ENCODE measurements around the gene DCC. TPM values are rescaled to one million over a fixed set of nuclear protein-coding genes. Genes with fewer than 3 reads are reported as not detected.

The DCC gene
- total RNA-seq, 1 donor from 2014 or later, result not detected

- TF ChIP-seq, protein P1, sequence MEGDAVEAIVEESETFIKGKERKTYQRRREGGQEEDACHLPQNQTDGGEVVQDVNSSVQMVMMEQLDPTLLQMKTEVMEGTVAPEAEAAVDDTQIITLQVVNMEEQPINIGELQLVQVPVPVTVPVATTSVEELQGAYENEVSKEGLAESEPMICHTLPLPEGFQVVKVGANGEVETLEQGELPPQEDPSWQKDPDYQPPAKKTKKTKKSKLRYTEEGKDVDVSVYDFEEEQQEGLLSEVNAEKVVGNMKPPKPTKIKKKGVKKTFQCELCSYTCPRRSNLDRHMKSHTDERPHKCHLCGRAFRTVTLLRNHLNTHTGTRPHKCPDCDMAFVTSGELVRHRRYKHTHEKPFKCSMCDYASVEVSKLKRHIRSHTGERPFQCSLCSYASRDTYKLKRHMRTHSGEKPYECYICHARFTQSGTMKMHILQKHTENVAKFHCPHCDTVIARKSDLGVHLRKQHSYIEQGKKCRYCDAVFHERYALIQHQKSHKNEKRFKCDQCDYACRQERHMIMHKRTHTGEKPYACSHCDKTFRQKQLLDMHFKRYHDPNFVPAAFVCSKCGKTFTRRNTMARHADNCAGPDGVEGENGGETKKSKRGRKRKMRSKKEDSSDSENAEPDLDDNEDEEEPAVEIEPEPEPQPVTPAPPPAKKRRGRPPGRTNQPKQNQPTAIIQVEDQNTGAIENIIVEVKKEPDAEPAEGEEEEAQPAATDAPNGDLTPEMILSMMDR (conservative IDR thresholded peaks at IDR 0.05; ENCODE audit: low read depth, low read length), result no peak
- no peak overlapping the region for H3K4me3 ChIP-seq (ENCODE audit: low read depth, low read length)
- DNase-seq (ENCODE audit: low read depth), result no peak
These were observed 102.7 kb downstream of the DCC start for GRCh38 chr18:52442686-52443085.

DNA sequence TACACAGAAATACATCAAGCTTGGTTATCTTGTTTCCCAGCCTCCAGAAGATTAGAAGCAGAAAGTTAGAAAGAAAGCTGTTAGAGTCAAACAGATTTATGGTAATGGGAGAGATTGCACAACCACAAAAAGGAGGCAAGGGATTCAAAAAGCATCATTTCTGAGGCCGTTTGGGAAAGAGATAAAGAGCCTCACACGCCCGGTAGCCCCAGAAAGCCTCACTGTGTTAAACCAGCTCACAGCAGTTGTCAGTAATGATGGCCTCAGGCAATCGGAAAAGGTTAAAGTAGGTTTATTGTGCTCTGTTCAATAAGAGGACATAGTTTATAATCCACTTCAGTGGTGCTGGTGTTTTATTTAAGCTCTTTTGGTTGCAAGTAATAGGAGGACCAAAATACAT, 111.3 kb downstream of the DCC start:
- TF ChIP-seq, protein P1 (conservative IDR thresholded peaks at IDR 0.05; ENCODE audit: low read depth, low read length), result no peak
- H3K4me3 ChIP-seq (ENCODE audit: low read depth, low read length), result no peak overlapping the region

DNA sequence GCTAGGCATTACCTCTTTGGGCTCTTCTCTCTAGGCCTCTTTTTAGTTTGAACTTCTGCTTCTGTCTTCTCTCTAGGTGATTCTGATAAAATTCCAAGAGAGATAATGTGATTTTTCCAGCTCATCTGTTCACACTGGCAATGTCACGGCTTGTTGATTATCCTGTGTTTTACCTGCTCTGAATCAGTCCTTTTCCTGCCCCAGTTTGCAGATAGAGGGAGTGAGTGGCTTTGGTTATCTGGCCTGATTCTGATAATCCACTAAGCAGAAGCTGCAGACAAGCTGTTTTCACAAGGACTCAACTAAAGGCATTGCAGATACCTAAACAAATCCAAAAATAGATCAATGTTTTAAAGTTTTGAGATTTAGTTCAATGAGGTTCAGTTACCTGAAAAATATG, 111.9 kb downstream of the DCC start:
- TF ChIP-seq, protein P1 (conservative IDR thresholded peaks at IDR 0.05; ENCODE audit: low read depth, low read length), result no peak
- DNase-seq (ENCODE audit: low read depth), result no peak
- H3K4me3 ChIP-seq (ENCODE audit: low read depth, low read length), result no peak overlapping the region

More for the DNA sequence above, 111.3 kb downstream of the DCC start:
- no peak for DNase-seq (ENCODE audit: low read depth)

- TF ChIP-seq, protein P1 (conservative IDR thresholded peaks at IDR 0.05; ENCODE audit: low read depth, low read length), result no peak
- no peak for DNase-seq (ENCODE audit: low read depth)
- H3K4me3 ChIP-seq (ENCODE audit: low read depth, low read length), result no peak overlapping the region
These were observed 112.4 kb downstream of the DCC start for GRCh38 chr18:52452427-52452826.

GRCh38 chr18:52459890-52460289, 119.9 kb downstream of the DCC start:
- H3K4me3 ChIP-seq (ENCODE audit: low read depth, low read length), result no peak overlapping the region
- no peak for DNase-seq (ENCODE audit: low read depth)
- TF ChIP-seq, protein P1 (conservative IDR thresholded peaks at IDR 0.05; ENCODE audit: low read depth, low read length), result no peak

DNA sequence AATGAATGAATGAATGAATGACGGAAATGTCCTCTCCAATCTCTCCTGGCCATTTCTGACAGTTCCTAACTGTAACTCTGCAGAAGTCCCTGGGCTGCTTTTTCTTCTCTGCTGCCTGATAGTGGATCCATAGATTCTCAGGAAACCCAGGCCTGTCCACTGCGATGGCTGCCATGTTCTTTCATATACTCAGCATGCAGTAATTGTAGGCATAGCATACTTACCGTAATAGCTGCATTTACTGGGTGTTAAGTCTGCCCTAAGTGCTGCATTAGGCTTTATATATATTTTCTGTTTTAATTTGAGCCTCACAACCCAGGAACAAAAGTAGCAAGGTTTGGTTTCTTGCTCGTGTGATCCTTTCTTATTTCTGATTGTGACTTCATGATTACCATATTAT, 122.9 kb downstream of the DCC start:
- no peak for DNase-seq (ENCODE audit: low read depth)
- H3K4me3 ChIP-seq (ENCODE audit: low read depth, low read length), result no peak overlapping the region
- TF ChIP-seq, protein P1 (conservative IDR thresholded peaks at IDR 0.05; ENCODE audit: low read depth, low read length), result no peak

- no peak for DNase-seq (ENCODE audit: low read depth)
- TF ChIP-seq, protein P1 (conservative IDR thresholded peaks at IDR 0.05; ENCODE audit: low read depth, low read length), result no peak
- no peak overlapping the region for H3K4me3 ChIP-seq (ENCODE audit: low read depth, low read length)
These were observed 125.4 kb downstream of the DCC start for GRCh38 chr18:52465391-52465790.

All from epithelial cell of proximal tubule (primary cell).